ENCODE measurements around the gene TMEM150C.
"Not testable (repeated sequence)": the region's sequence is repeated elsewhere in the genome, so short reads cannot be mapped to it uniquely, and the experiment has no call there.

Gene TMEM150C

DNA sequence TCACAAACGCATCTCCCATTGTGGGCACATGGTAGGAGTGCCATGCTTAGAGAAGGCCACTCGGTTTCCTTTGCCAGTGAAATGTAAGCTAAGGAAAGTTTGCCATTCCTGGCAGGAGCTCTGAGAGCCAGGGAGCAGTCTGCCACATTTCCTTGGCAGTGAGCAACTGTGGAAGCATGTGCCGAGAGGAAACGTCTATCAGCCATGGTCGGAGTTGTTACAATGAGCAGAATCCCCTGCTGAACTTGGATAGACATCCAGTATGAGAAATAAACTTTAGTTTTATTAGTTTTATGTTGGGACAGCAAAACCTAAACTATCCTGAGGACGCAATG lies 80.3 kb downstream of the TMEM150C start:
- no peak for TF ChIP-seq ESRRG (CRISPR knock-in tag; IDR thresholded peaks at IDR 0.05)
- TF ChIP-seq TSHZ2 (CRISPR knock-in tag; IDR thresholded peaks at IDR 0.05): no peak
- TF ChIP-seq RARB (CRISPR knock-in tag; IDR thresholded peaks at IDR 0.05): no peak
- no peak for TF ChIP-seq ZNF8 (CRISPR knock-in tag; IDR thresholded peaks at IDR 0.05)
- no peak for TF ChIP-seq ZNF70 (CRISPR knock-in tag; IDR thresholded peaks at IDR 0.05)
- TF ChIP-seq, protein P1, sequence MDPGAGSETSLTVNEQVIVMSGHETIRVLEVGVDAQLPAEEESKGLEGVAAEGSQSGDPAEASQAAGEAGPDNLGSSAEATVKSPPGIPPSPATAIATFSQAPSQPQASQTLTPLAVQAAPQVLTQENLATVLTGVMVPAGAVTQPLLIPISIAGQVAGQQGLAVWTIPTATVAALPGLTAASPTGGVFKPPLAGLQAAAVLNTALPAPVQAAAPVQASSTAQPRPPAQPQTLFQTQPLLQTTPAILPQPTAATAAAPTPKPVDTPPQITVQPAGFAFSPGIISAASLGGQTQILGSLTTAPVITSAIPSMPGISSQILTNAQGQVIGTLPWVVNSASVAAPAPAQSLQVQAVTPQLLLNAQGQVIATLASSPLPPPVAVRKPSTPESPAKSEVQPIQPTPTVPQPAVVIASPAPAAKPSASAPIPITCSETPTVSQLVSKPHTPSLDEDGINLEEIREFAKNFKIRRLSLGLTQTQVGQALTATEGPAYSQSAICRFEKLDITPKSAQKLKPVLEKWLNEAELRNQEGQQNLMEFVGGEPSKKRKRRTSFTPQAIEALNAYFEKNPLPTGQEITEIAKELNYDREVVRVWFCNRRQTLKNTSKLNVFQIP (CRISPR knock-in tag; IDR thresholded peaks at IDR 0.05; ENCODE audit: borderline replicate concordance, low read depth): no peak
- no peak for TF ChIP-seq BACH2 (CRISPR knock-in tag; IDR thresholded peaks at IDR 0.05; ENCODE audit: borderline replicate concordance)
- no peak for TF ChIP-seq ZFP30 (CRISPR knock-in tag; IDR thresholded peaks at IDR 0.05)
- TF ChIP-seq PATZ1 (CRISPR knock-in tag; IDR thresholded peaks at IDR 0.05; ENCODE audit: borderline replicate concordance): no peak
- no peak for TF ChIP-seq CSDC2 (CRISPR knock-in tag; IDR thresholded peaks at IDR 0.05)
- TF ChIP-seq CREB5 (CRISPR knock-in tag; IDR thresholded peaks at IDR 0.05; ENCODE audit: low read depth): no peak
- no peak for TF ChIP-seq TOX (CRISPR knock-in tag; IDR thresholded peaks at IDR 0.05; ENCODE audit: borderline replicate concordance)
- no peak for TF ChIP-seq ZC3H10 (CRISPR knock-in tag; IDR thresholded peaks at IDR 0.05)
- TF ChIP-seq ARNTL (CRISPR knock-in tag; IDR thresholded peaks at IDR 0.05; ENCODE audit: borderline replicate concordance, low read depth): no peak
- no peak for TF ChIP-seq ISL1 (CRISPR knock-in tag; IDR thresholded peaks at IDR 0.05)
- ATAC-seq: no peak

DNA sequence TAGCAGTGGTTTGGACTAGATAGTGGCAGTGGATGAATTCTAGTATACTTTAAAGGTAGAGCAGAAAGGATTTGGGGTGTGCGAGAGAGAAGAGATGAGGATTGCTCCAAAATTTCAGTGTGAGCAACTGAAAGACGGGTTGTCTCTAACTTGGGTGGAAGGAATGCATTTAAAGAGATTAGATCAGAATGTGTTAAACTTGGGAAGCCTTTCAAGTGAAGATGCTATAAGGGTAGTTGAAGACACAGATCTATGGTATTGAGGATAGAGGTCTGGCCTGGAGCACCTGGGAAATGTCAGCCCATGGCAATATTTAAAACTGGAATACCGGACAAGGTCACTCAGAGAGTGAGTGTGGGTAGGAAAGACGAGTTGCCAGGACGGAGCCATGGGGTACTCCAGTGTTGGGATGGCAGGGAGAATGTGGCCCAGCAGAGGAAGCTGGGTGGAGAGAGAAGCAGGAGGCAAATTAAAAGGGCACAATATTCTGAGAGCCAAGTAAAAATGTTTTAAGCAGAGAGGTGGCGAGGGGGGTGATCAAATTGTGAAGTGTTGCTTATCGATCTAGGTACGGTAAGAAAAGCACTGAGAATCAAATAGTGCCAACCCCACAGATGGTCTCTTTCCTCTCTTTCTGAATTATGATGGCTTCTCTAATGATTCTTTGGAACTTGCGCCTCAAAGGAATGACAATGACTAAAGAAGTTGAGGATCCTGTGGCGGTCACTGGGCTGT lies 80.8 kb downstream of the TMEM150C start:
- ATAC-seq: no peak
- TF ChIP-seq ZFP30 (CRISPR knock-in tag; IDR thresholded peaks at IDR 0.05) (no peak), ISL1 (CRISPR knock-in tag; IDR thresholded peaks at IDR 0.05) (no peak), RARB (CRISPR knock-in tag; IDR thresholded peaks at IDR 0.05) (no peak), ESRRG (CRISPR knock-in tag; IDR thresholded peaks at IDR 0.05) (no peak), PATZ1 (CRISPR knock-in tag; IDR thresholded peaks at IDR 0.05; ENCODE audit: borderline replicate concordance) (no peak), ZNF70 (CRISPR knock-in tag; IDR thresholded peaks at IDR 0.05) (no peak)

DNA sequence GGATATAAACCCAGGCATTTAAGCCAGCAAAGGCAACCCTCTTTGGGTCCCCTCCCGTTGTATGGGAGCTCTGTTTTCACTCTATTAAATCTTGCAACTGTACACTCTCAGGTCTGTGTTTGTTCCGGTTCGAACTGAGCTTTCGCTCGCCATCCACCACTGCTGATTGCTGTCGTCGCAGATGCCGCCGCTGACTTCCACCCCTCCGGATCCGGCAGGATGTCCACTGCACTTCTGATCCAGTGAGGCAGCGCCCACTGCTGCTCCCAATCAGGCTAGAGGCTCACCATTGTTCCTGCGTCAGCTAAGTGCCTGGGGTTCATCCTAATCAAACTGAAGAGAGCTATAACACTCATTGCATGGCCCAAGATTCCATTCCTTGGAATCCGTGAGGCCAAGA lies 82.2 kb downstream of the TMEM150C start:
- TF ChIP-seq RARB (CRISPR knock-in tag; IDR thresholded peaks at IDR 0.05): no peak
- no peak for TF ChIP-seq ZFP3 (CRISPR knock-in tag; IDR thresholded peaks at IDR 0.05)
- no peak for TF ChIP-seq ESRRG (CRISPR knock-in tag; IDR thresholded peaks at IDR 0.05)
- TF ChIP-seq, protein P1 (CRISPR knock-in tag; IDR thresholded peaks at IDR 0.05; ENCODE audit: borderline replicate concordance, low read depth): no peak
- ATAC-seq: no peak

- not testable (repeated sequence) for ATAC-seq
These were observed 84.3 kb downstream of the TMEM150C start for GRCh38 chr4:82477469-82477868.

- not testable (repeated sequence) for ATAC-seq
These were observed 85.9 kb downstream of the TMEM150C start for GRCh38 chr4:82475931-82476330.
